Colonic mucosa (tissue), 4 donors: ENCODE measurements around the gene GNAT2. TPM values are rescaled to one million over a fixed set of nuclear protein-coding genes. Genes with fewer than 3 reads are reported as not detected.

Source experiments
- DNase-seq: peaks from one replicate; pipeline ENCODE4 v3.0.0-alpha.2; 2020
- H3K27ac ChIP-seq: fragments of 200-600 bp; one replicate; pipeline ENCODE4 v1.8.0; 2021
- H3K27me3 ChIP-seq: fragments of 200-600 bp; one replicate; pipeline ENCODE4 v1.8.0; 2021
- H3K36me3 ChIP-seq: fragments of 200-600 bp; one replicate; pipeline ENCODE4 v1.8.0; 2021
- H3K4me1 ChIP-seq: fragments of 200-600 bp; one replicate; pipeline ENCODE4 v1.8.0; 2021; ENCODE audit warnings: mild to moderate bottlenecking
- H3K4me3 ChIP-seq: fragments of 200-600 bp; one replicate; pipeline ENCODE4 v1.8.0; 2021
- H3K9ac ChIP-seq, 2 donors: one replicate each; pipeline ENCODE4 v1.7.0; 2013; ENCODE audit warnings: control low read depth in 2 of 2, low read depth in 2 of 2, low read length in 2 of 2
- H3K9me3 ChIP-seq: fragments of 200-600 bp; one replicate; pipeline ENCODE4 v1.8.0; 2021
- CTCF ChIP-seq: fragments of 200-600 bp; IDR thresholded peaks from one replicate; pipeline ENCODE4 v1.8.0; 2022; ENCODE audit warnings: antibody characterized with exemption, mild to moderate bottlenecking
- intact Hi-C: fragments of 100-400 bp; cut with DNase I; formaldehyde crosslinking; loops from one replicate; pipeline ENCODE4 v1.14.1; 2022
- total RNA-seq, 2 donors: library from RNA; stranded (reverse); fragmentation: NEBNext Ultra II Directional in 1 of 2; extraction: Animal tissue kit (Norgen Biotek cat#: 25700) in 1 of 2; gene quantifications; one replicate each; pipeline ENCODE4 v1.2.1, GENCODE V29; 2021
- donor health status: healthy.
- donor health status: DM: no; HTN: no; CAD: no.
- donor health status: DM: no; HTN: no; CAD: no.

Gene GNAT2
- total RNA-seq, 2 donors from 2014 or later, result 0.32 TPM; not detected in 1

GRCh38 chr1:109592916-109593315 is 26.5 kb downstream of the GNAT2 start:
- intact Hi-C loops, result no loop called here
- H3K36me3 ChIP-seq, result peaks cover under 1% of the 10 kb centered on the region
- H3K27ac ChIP-seq, result no peak overlapping the region
- H3K9ac ChIP-seq, result no peak overlapping the region
- no peaks in the 10 kb centered on the region for H3K27me3 ChIP-seq
- TF ChIP-seq CTCF, result no peak
- no peaks in the 10 kb centered on the region for H3K4me1 ChIP-seq
- DNase-seq, result no peak
- H3K9me3 ChIP-seq, result no peaks in the 10 kb centered on the region
- H3K4me3 ChIP-seq, result no peak overlapping the region

- Histone ChIP-seq H3K4me1 (no peaks in the 10 kb centered on the region), H3K4me3 (no peak overlapping the region), H3K9me3 (no peaks in the 10 kb centered on the region), H3K27ac (no peak overlapping the region), H3K36me3 (peaks cover 10% of the 10 kb centered on the region), H3K9ac (no peak overlapping the region), H3K27me3 (no peaks in the 10 kb centered on the region)
- no peak for DNase-seq
- intact Hi-C loops, result no loop called here
- no peak for TF ChIP-seq CTCF
These were observed 29.7 kb downstream of the GNAT2 start for GRCh38 chr1:109589679-109590078.

- no peak for TF ChIP-seq CTCF
- Histone ChIP-seq H3K4me3 (no peak overlapping the region), H3K4me1 (no peaks in the 10 kb centered on the region), H3K36me3 (peaks cover 10% of the 10 kb centered on the region), H3K9ac (no peak overlapping the region), H3K27me3 (no peaks in the 10 kb centered on the region), H3K9me3 (no peaks in the 10 kb centered on the region), H3K27ac (no peak overlapping the region)
- intact Hi-C loops, result no loop called here
- no peak for DNase-seq
These were observed 30.2 kb downstream of the GNAT2 start for GRCh38 chr1:109589177-109589576.

- Histone ChIP-seq H3K27me3 (no peaks in the 10 kb centered on the region), H3K4me1 (no peaks in the 10 kb centered on the region), H3K27ac (no peak overlapping the region), H3K36me3 (peaks cover 10% of the 10 kb centered on the region), H3K9ac (no peak overlapping the region), H3K9me3 (no peaks in the 10 kb centered on the region), H3K4me3 (no peak overlapping the region)
- intact Hi-C loops, result no loop called here
- TF ChIP-seq CTCF, result no peak
- no peak for DNase-seq
These were observed 33.4 kb downstream of the GNAT2 start for GRCh38 chr1:109586055-109586454.

- TF ChIP-seq CTCF, result no peak
- Histone ChIP-seq H3K27ac (no peak overlapping the region), H3K4me3 (no peak overlapping the region), H3K9ac (no peak overlapping the region), H3K36me3 (peaks cover 10% of the 10 kb centered on the region), H3K27me3 (no peaks in the 10 kb centered on the region), H3K4me1 (no peaks in the 10 kb centered on the region), H3K9me3 (no peaks in the 10 kb centered on the region)
- intact Hi-C loops, result no loop called here
- no peak for DNase-seq
These were observed 34.6 kb downstream of the GNAT2 start for GRCh38 chr1:109584766-109585165.

GRCh38 chr1:109582021-109582420 is 37.4 kb downstream of the GNAT2 start:
- no peak for DNase-seq
- H3K9ac ChIP-seq, result no peak overlapping the region
- TF ChIP-seq CTCF, result no peak
- H3K27me3 ChIP-seq, result no peaks in the 10 kb centered on the region
- H3K4me3 ChIP-seq, result no peak overlapping the region
- no peaks in the 10 kb centered on the region for H3K9me3 ChIP-seq
- H3K36me3 ChIP-seq, result peaks cover 5% of the 10 kb centered on the region
- H3K4me1 ChIP-seq, result no peaks in the 10 kb centered on the region
- intact Hi-C loops, result no loop called here
- H3K27ac ChIP-seq, result no peak overlapping the region
